K562 (cell line): ENCODE measurements around the gene EFCAB9. TPM values are rescaled to one million over a fixed set of nuclear protein-coding genes. Genes with fewer than 3 reads are reported as not detected.

ENCODE experiments used
- ATAC-seq: fragments of 200-7000 bp; cut with Tn5 transposase; 3 replicates; pipeline ENCODE4 v1.9.1; 2020; ENCODE audit warnings: moderate library complexity
- BruUV-seq: library from RNA; stranded (reverse); fragments of 400-500 nt; replicated peaks from 2 replicates; lab custom pipeline; 2021; lab: Mats Ljungman, UMichigan
- CTCF ChIA-PET: fragments of 300-600 bp; formaldehyde crosslinking; extraction: SDS; loops from one replicate; lab custom pipeline; 2021; ENCODE audit warnings: low intra/inter-chr PET ratio; lab: Yijun Ruan, JAX
- POLR2A ChIA-PET: fragments of 300-600, 350-650 bp; sonication (Branson Sonifier 250); formaldehyde crosslinking; extraction: SDS; loops from one replicate; lab custom pipeline; 2021; ENCODE audit warnings: antibody characterized with exemption, inconsistent platforms; lab: Yijun Ruan, JAX
- DNase-seq, 4 experiments: peaks; one replicate each; pipeline versions ENCODE4 v3.0.0 to v3.0.0-alpha.2; 2011 to 2018; ENCODE audit warnings: low spot score in 3 of 4, mixed read lengths in 3 of 4; ENCODE audit errors: extremely low read depth in 1 of 4
- FAIRE-seq: peaks from 2 replicates; lab custom pipeline; 2011; peaks lifted over from hg19 to GRCh38; lab: Jason Lieb, UNC
- H2AFZ ChIP-seq: 2 replicates; pipeline ENCODE4 v1.6.0; 2011; ENCODE audit warnings: low read depth, low read length, control low read depth, inconsistent platforms
- H3K27ac ChIP-seq: fragments of 200-600 bp; 3 replicates; pipeline ENCODE4 v1.8.0; 2011; ENCODE audit warnings: low read depth, mild to moderate bottlenecking, control low read depth, inconsistent platforms, low read length, moderate library complexity, mixed read lengths; ENCODE audit errors: extremely low read depth
- H3K27me3 ChIP-seq, 2 experiments: fragments of 300-600 bp in 1 of 2; 2 replicates in 1 of 2; 3 replicates in 1 of 2; pipeline versions ENCODE4 v1.6.0 to v1.8.0; 2011; ENCODE audit warnings: inconsistent platforms in 2 of 2, low read length in 2 of 2, mild to moderate bottlenecking in 1 of 2, mixed read lengths in 1 of 2, moderate library complexity in 1 of 2; ENCODE audit not compliant: control insufficient read depth in 2 of 2, insufficient read depth in 2 of 2
- H3K36me3 ChIP-seq: fragments of 300-600 bp; 3 replicates; pipeline ENCODE4 v1.8.0; 2011; ENCODE audit warnings: mild to moderate bottlenecking, low read length, inconsistent platforms; ENCODE audit not compliant: control insufficient read depth, insufficient read depth
- H3K4me1 ChIP-seq, 2 experiments: fragments of 200-600 bp in 1 of 2; replicated peaks in 1 of 2; 2 replicates in 1 of 2; 3 replicates in 1 of 2; pipeline versions ENCODE4 v1.5.1 to v1.8.0; 2011; ENCODE audit warnings: inconsistent platforms in 2 of 2, low read length in 2 of 2, mild to moderate bottlenecking in 1 of 2, mixed read lengths in 1 of 2, moderate library complexity in 1 of 2; ENCODE audit not compliant: control insufficient read depth in 2 of 2, insufficient read depth in 2 of 2
- H3K4me2 ChIP-seq: 2 replicates; pipeline ENCODE4 v1.6.1; 2011; ENCODE audit warnings: low read length, control low read depth, inconsistent platforms, mixed read lengths; ENCODE audit not compliant: insufficient read depth
- H3K4me3 ChIP-seq: fragments of 200-600 bp; sonication (generic), shearing (Covaris generic); 2 replicates; pipeline ENCODE4 v1.5.1; 2016; ENCODE audit warnings: control low read depth, inconsistent platforms
- H3K79me2 ChIP-seq: fragments of 200-600 bp; 3 replicates; pipeline ENCODE4 v1.8.0; 2011; ENCODE audit warnings: low read length, inconsistent platforms; ENCODE audit not compliant: control insufficient read depth, insufficient read depth
- H3K9ac ChIP-seq, 2 experiments: 2 replicates each; pipeline versions ENCODE4 v1.6.0 to v1.6.1; 2011; ENCODE audit warnings: low read depth in 2 of 2, low read length in 2 of 2, control low read depth in 1 of 2, inconsistent platforms in 1 of 2, mild to moderate bottlenecking in 1 of 2, mixed read lengths in 1 of 2; ENCODE audit not compliant: insufficient read depth in 1 of 2
- H3K9me1 ChIP-seq: one replicate; pipeline ENCODE4 v1.6.0; 2011; ENCODE audit warnings: inconsistent platforms, mild to moderate bottlenecking, low read length, moderate library complexity; ENCODE audit not compliant: control insufficient read depth, insufficient read depth
- H3K9me3 ChIP-seq: replicated peaks from 2 replicates; pipeline ENCODE4 v1.5.1; 2011; ENCODE audit warnings: low read depth, low read length, inconsistent platforms; ENCODE audit not compliant: control insufficient read depth, insufficient read depth
- H4K20me1 ChIP-seq: replicated peaks from 2 replicates; pipeline ENCODE4 v1.6.1; 2011; ENCODE audit warnings: low read length, inconsistent platforms, mixed read lengths; ENCODE audit not compliant: control insufficient read depth, insufficient read depth
- CTCF ChIP-seq, 3 experiments: IDR thresholded peaks in 2 of 3; conservative IDR thresholded peaks in 1 of 3; 2 replicates each; pipeline ENCODE4 v1.5.1; 2011 to 2012; ENCODE audit warnings: low read length in 3 of 3, mild to moderate bottlenecking in 3 of 3, control low read depth in 2 of 3, improper control_type of control experiment in 1 of 3, inconsistent platforms in 1 of 3, low read depth in 1 of 3, mixed read lengths in 1 of 3, moderate library complexity in 1 of 3; ENCODE audit not compliant: insufficient read depth in 2 of 3
- RAD21 ChIP-seq, 2 experiments: fragments of 250-450 bp in 1 of 2; fragments of 450-650 bp in 1 of 2; sonication (Bioruptor Pico) in 1 of 2; formaldehyde crosslinking in 1 of 2; IDR thresholded peaks in 1 of 2; conservative IDR thresholded peaks in 1 of 2; 2 replicates each; pipeline versions ENCODE4 v1.4.0 to v1.8.0; 2020 to 2022; ENCODE audit warnings: mild to moderate bottlenecking in 2 of 2, moderate library complexity in 1 of 2
- RCOR1 ChIP-seq, 2 experiments: IDR thresholded peaks; 2 replicates each; pipeline ENCODE4 v1.6.1; 2012; ENCODE audit warnings: low read depth in 2 of 2, low read length in 2 of 2, borderline replicate concordance in 1 of 2, improper control_type of control experiment in 1 of 2
- RFX5 ChIP-seq: IDR thresholded peaks from 2 replicates; pipeline ENCODE4 v1.6.1; 2011; ENCODE audit warnings: low read depth, mild to moderate bottlenecking, improper control_type of control experiment, low read length
- SREBF2 ChIP-seq: sonication (generic); formaldehyde crosslinking; IDR thresholded peaks from 2 replicates; pipeline ENCODE4 v1.4.0; 2020; ENCODE audit warnings: mild to moderate bottlenecking, missing genetic modification reagents
- WGBS: fragments of 100-300 bp; shearing (Covaris generic); methylation state at CpG from one replicate; pipeline ENCODE4 v1.1.6; 2016; ENCODE audit warnings: low coverage, mixed read lengths; ENCODE audit not compliant: insufficient coverage; ENCODE audit errors: missing lambda C conversion rate; 5-methylcytosine and 5-hydroxymethylcytosine counted together
- in situ Hi-C: fragments of 300-500 bp; cut with MboI; formaldehyde crosslinking; loops from 4 replicates; pipeline ENCODE4 v1.15.0; 2018; ENCODE audit warnings: inconsistent platforms, mixed read lengths
- intact Hi-C: fragments of 100-400 bp; cut with micrococcal nuclease; formaldehyde crosslinking; loops from 2 replicates; pipeline ENCODE4 v1.14.2; 2022
- polyA plus RNA-seq, 8 experiments: library from polyadenylated mRNA; depleted of rRNA in 4 of 8; stranded (reverse) in 5 of 8; unstranded in 3 of 8; fragments of >200 nt; fragmentation: Nextera tagmentation in 2 of 8; fragmentation: Illumina TruSeq in 1 of 8; extraction: Ambion mirVana in 2 of 8; extraction: Trizol in 1 of 8; gene quantifications; 2 replicates each; pipeline versions ENCODE4 v1.2.1 to v1.2.3, GENCODE V29; 2011 to 2014; ENCODE audit warnings: inconsistent platforms in 1 of 8, missing spikeins in 1 of 8
- total RNA-seq, 7 experiments: library from RNA; depleted of rRNA in 6 of 7; stranded (reverse); fragments of >200 nt in 6 of 7; fragmentation: Illumina TruSeq in 2 of 7; extraction: Trizol in 2 of 7; gene quantifications; 2 replicates each; pipeline versions ENCODE4 v1.2.1 to v1.2.3, GENCODE V29; 2011 to 2021; ENCODE audit warnings: low replicate concordance in 1 of 7

Gene EFCAB9
- total and polyA plus RNA-seq, 9 of the 15 experiments (the other 6 are each of a cell fraction or from before 2014, with no cell fraction given): not detected

- Histone ChIP-seq H3K4me3 (no peak overlapping the region), H3K36me3 (no peaks in the 10 kb centered on the region), H3K79me2 (no peaks in the 10 kb centered on the region), H3K9me3 (no peaks in the 10 kb centered on the region), H2AFZ (no peak overlapping the region), H3K9ac (no peak overlapping the region; a peak in 1 of 4 replicates), H3K27ac (no peak overlapping the region), H3K27me3 (no peaks in the 10 kb centered on the region; a peak in 1 of 5 replicates), H3K4me1 (peaks cover 0 to 7% of the 10 kb centered on the region in 2 experiments; a peak in 2 of 5 replicates), H3K4me2 (no peak overlapping the region), H4K20me1 (no peaks in the 10 kb centered on the region), H3K9me1 (peaks cover 4% of the 10 kb centered on the region)
- FAIRE-seq (no peak), ATAC-seq (peak; percentile 43; the same call in 2 of the 3 replicates), DNase-seq (no peak)
- 0 out of 6 replicates have a peak, but pooled peaks of 1 of the 3 experiments have one; percentile 14 for TF ChIP-seq CTCF (IDR thresholded peaks at IDR 0.05 in 2 of 3, conservative IDR thresholded peaks at IDR 0.05 in 1 of 3; ENCODE audit: insufficient read depth in 2 of 3, low read depth in 1 of 3, low read length in 3 of 3)
- peak; percentile 12 to 23; a peak in 1 of 4 replicates for TF ChIP-seq RAD21 (CRISPR knock-in tag; conservative IDR thresholded peaks at IDR 0.05 in 1 of 2, IDR thresholded peaks at IDR 0.05 in 1 of 2)
- no peak for TF ChIP-seq RFX5
- TF ChIP-seq SREBF2 (CRISPR knock-in tag): no peak
- 0 out of 4 replicates have a peak, but pooled peaks of 1 of the 2 experiments have one; percentile 38 for TF ChIP-seq RCOR1 (IDR thresholded peaks at IDR 0.05; ENCODE audit: borderline replicate concordance in 1 of 2, low read depth in 2 of 2, low read length in 2 of 2)
- BruUV-seq: no TSS peak
- in situ Hi-C loops: no loop called here
- ChIA-PET CTCF (no interaction called here), POLR2A (interaction anchor here (0.6 to 1.1 kb wide), 4 partner anchors 12 to 566 kb away, joined by 3 to 4 read pairs (median 4); no protein-coding TSS in a partner anchor)
- intact Hi-C loops: no loop called here
- 56% methylated on average over 5 of the region's 5 CpGs for WGBS
These were observed 31.5 kb upstream of the EFCAB9 start for GRCh38 chr5:172162323-172162986.
